ENCODE results near the gene SIGLEC11. TPM values are rescaled to one million over a fixed set of nuclear protein-coding genes. Genes with fewer than 3 reads are reported as not detected.
A peak's percentile ranks its signal among the peaks of the same experiment; 100 is the strongest.
"Not testable (repeated sequence)": the region's sequence is repeated elsewhere in the genome, so short reads cannot be mapped to it uniquely, and the experiment has no call there.

SIGLEC11 gene
- polyA plus RNA-seq, 2 of the 4 experiments (the other 2 are of a cell fraction): not detected

GRCh38 chr19:49925486-49925885 lies 35.5 kb downstream of the SIGLEC11 start (continued):
- no peak for TF ChIP-seq USF2 (IDR thresholded peaks at IDR 0.05)

DNA sequence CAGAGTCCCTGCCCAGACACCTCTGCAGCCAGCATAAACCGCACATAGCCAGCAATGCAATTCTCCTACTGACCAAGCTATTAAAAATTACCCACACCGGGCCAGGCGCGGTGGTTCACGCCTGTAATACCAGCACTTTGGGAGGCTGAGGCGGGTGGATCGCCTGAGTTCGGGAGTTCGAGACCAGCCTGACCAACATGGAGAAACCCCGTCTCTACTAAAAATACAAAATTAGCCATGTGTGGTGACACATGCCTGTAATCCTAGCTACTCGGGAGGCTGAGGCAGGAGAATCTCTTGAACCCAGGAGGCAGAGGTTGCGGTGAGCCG lies 36.1 kb downstream of the SIGLEC11 start:
- FAIRE-seq; H3K9me3 ChIP-seq; H3K4me3 ChIP-seq; DNase-seq (ENCODE audit: low read depth in 1 of 2, low spot score in 1 of 2); ATAC-seq; H3K4me2 ChIP-seq; POLR2A ChIA-PET: not testable (repeated sequence)
- 96% methylated on average over 13 of the region's 13 CpGs for WGBS (ENCODE audit: missing lambda C conversion rate)
- H3K4me1 ChIP-seq: peaks cover 20% of the 10 kb centered on the region
- CTCF ChIA-PET: interaction anchor here (0.9 to 1.2 kb wide), 3 partner anchors 13 to 1340 kb away, joined by 3 to 8 read pairs (median 3); no protein-coding TSS in a partner anchor
- H3K27ac ChIP-seq: peak overlapping the region; percentile 54 to 75; a peak in 5 of 6 replicates

GRCh38 chr19:49924004-49924880 lies 36.7 kb downstream of the SIGLEC11 start:
- H3K27ac ChIP-seq: peak overlapping the region; percentile 54 to 75; a peak in 5 of 6 replicates
- DNase-seq (ENCODE audit: low read depth in 1 of 2, low spot score in 1 of 2) (no peak), FAIRE-seq (no peak), ATAC-seq (no peak)
- WGBS (ENCODE audit: missing lambda C conversion rate): 91% methylated on average over 24 of the region's 25 CpGs
- H3K4me2 ChIP-seq: no peak overlapping the region
- ChIA-PET POLR2A (no interaction called here), CTCF (interaction anchor here (0.9 to 1.2 kb wide), 3 partner anchors 13 to 1340 kb away, joined by 3 to 8 read pairs (median 3); no protein-coding TSS in a partner anchor)
- no peaks in the 10 kb centered on the region for H3K9me3 ChIP-seq
- no peak overlapping the region for H3K4me3 ChIP-seq
- peaks cover 20% of the 10 kb centered on the region for H3K4me1 ChIP-seq
- no peak for TF ChIP-seq MYC (IDR thresholded peaks at IDR 0.05; ENCODE audit: borderline replicate concordance, low read length)

DNA sequence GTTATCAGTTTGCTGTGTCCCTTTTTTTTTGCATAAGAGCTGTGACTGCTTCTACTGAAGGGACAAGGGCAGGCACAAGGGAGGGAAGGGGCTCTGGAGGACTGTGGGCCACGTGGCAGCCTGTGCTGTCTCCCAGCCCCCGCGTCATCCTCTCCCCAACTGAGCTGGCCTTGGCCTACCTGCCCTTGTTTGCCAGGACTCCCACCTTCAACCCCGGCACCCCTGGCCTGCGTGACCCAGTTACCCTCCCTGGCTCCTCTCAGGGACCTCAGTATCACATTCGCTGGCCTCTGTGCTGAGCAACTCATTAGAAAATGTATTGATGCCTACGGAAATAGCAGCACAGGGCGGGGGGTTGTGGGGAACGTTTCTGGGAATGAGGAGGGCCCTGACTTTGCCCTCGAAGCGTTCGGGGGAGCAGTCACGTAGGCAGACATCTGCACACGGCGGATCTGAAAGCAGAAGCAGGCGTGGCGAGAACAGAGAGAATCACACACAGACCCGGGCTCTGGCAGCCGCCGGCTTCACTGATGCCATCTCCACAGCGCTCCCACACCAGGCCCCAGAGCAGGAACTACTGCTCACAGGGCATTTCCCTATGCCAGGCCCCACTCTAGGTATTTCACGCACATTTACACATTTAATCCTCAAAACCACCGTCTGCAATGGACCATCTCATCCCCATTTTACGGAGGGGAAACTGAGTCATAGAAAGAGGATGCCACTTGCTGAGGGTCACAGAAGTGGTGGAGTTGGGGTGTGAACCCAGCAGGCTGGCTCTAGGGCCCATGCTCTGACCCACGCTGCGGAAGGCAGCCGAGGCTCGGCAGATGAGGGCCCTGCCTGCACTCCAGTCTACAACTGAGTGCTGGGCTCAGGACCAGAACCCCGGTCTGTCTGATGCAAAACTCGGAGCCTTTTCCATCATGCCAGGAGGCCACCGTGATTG lies 37.6 kb downstream of the SIGLEC11 start:
- H3K9me3 ChIP-seq: no peaks in the 10 kb centered on the region
- CTCF ChIA-PET: interaction anchor here (1.6 kb wide), 1 partner anchor 14 kb away, joined by 5 read pairs; no protein-coding TSS in a partner anchor
- POLR2A ChIA-PET: no interaction called here
- no peak for FAIRE-seq
- H3K4me3 ChIP-seq: no peak overlapping the region
- TF ChIP-seq POLR2A (IDR thresholded peaks at IDR 0.05; ENCODE audit: low read length) (no peak), TFCP2L1 (CRISPR knock-in tag; IDR thresholded peaks at IDR 0.05) (no peak), NPAS2 (CRISPR knock-in tag; IDR thresholded peaks at IDR 0.05; ENCODE audit: borderline replicate concordance) (no peak)
- TF ChIP-seq, protein P1, sequence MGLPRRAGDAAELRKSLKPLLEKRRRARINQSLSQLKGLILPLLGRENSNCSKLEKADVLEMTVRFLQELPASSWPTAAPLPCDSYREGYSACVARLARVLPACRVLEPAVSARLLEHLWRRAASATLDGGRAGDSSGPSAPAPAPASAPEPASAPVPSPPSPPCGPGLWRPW (IDR thresholded peaks at IDR 0.05): no peak
- ATAC-seq: no peak
- peak overlapping the region; percentile 54 to 75; a peak in 5 of 6 replicates for H3K27ac ChIP-seq
- no peak for DNase-seq (ENCODE audit: low read depth in 1 of 2, low spot score in 1 of 2)
- H3K4me2 ChIP-seq: no peak overlapping the region
- peaks cover 20% of the 10 kb centered on the region for H3K4me1 ChIP-seq
- WGBS (ENCODE audit: missing lambda C conversion rate): 93% methylated on average over 29 of the region's 31 CpGs

- ChIA-PET POLR2A (interaction anchor here (1.4 kb wide), 1 partner anchor 8 kb away, joined by 3 read pairs; the partner anchor contains the start of gene NUP62), CTCF (interaction anchor here (1.6 kb wide), 1 partner anchor 15 kb away, joined by 5 read pairs; no protein-coding TSS in a partner anchor)
- ATAC-seq (peak in 1 of 2 experiments; percentile 25; a peak in 3 of 6 replicates), FAIRE-seq (no peak), DNase-seq (ENCODE audit: low read depth in 1 of 2, low spot score in 1 of 2) (no peak)
- H3K9me3 ChIP-seq: no peaks in the 10 kb centered on the region
- no peak overlapping the region for H3K4me3 ChIP-seq
- no peak overlapping the region for H3K4me2 ChIP-seq
- no peak for TF ChIP-seq RFX5 (IDR thresholded peaks at IDR 0.05)
- TF ChIP-seq JUNB (IDR thresholded peaks at IDR 0.05): no peak
- no peak for TF ChIP-seq BHLHE40 (IDR thresholded peaks at IDR 0.05; ENCODE audit: low read depth, low read length)
- no peak for TF ChIP-seq RNF2 (IDR thresholded peaks at IDR 0.05; ENCODE audit: borderline replicate concordance, low read depth)
- no peak for TF ChIP-seq RARB (CRISPR knock-in tag; IDR thresholded peaks at IDR 0.05)
- TF ChIP-seq SREBF2 (IDR thresholded peaks at IDR 0.05): no peak
- TF ChIP-seq REST (IDR thresholded peaks at IDR 0.05): no peak
- no peak for TF ChIP-seq ZFP36 (IDR thresholded peaks at IDR 0.05; ENCODE audit: borderline replicate concordance, partially characterized antibody)
- TF ChIP-seq EHMT2 (IDR thresholded peaks at IDR 0.05; ENCODE audit: low read depth): no peak
- H3K4me1 ChIP-seq: peaks cover 10% of the 10 kb centered on the region; the same call in 2 of the 3 replicates
- H3K27ac ChIP-seq: peak overlapping the region in 1 of 2 experiments; percentile 31; a peak in 1 of 6 replicates
- 84% methylated on average over 22 of the region's 22 CpGs for WGBS (ENCODE audit: missing lambda C conversion rate)
Measured at GRCh38 chr19:49921871-49922795, 38.8 kb downstream of the SIGLEC11 start.

All from A549 (cell line).